ENCODE results near the gene MEG3.

Gene MEG3

GRCh38 chr14:100890061-100890850, 64.3 kb downstream of the MEG3 start:
- DNase-seq (ENCODE audit: extremely low spot score, insufficient read length, low read depth) = no peak
- no peak for FAIRE-seq

DNA sequence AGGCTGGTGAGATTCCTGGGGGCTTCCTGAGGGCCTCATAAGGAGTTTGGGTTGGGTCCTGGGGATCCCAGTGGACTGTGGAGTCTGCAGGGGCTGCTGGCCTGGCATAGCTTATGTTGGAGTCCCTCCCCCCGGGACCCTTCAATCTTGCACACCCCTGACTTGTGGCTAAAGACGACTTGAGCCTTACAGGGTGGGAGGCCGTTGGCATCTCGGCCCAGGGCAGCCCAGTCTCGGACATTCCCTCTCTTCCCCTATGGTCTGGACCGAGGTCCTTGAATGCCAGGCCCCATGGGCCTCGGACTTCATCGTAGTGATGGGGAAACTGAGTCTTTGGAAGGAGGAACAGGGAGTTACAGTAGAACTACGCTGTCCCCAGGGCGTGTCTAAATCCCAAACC, 65.1 kb downstream of the MEG3 start:
- FAIRE-seq (no peak), DNase-seq (ENCODE audit: extremely low spot score, insufficient read length, low read depth) (no peak)

DNA sequence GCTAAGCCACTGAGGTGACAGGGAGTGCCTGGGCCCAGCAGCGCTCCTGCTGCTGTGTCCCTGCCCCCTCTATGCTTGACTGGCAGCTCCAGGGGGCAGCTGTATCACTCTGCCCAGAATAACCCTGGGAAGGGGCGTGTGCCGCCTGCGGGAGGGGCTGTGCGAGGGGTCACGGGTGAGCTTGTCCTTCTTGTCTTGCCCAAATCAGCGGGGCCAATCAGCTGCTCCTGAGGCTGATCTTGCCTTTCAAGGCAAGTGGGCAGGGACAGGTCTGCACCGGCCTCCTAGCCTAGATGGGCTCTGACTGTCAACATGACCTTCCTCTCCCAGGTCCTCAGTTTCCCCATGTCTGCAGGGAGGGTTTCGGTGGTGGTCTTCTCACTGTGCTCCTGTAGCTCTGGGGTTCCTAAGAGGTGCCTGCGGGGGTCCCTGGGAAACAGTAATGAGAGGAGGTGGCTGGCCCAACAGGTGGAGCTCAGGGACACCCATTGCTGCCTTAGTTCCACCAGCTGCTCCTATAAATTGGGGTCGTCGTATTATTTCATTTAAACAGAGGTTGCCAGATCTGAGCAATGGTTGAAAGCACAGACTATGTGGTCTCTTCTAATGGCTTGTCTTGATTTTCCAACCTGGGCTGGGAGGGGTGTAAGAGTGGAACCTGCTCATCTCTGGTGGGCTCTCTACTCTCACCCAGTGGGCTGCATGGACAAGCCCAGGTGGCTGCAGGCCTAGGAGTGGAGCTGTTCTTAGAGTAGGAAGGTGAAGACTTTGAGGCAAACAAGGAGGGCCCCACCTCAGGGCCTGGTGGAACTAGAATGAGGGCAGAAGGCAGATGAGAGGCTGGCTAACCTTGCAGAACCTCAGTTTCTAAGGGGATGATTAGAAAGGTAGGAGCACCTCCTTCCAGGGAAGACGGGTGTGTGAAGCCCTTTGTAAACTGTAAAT, 65.9 kb downstream of the MEG3 start:
- FAIRE-seq = no peak
- DNase-seq (ENCODE audit: extremely low spot score, insufficient read length, low read depth) = no peak

DNA sequence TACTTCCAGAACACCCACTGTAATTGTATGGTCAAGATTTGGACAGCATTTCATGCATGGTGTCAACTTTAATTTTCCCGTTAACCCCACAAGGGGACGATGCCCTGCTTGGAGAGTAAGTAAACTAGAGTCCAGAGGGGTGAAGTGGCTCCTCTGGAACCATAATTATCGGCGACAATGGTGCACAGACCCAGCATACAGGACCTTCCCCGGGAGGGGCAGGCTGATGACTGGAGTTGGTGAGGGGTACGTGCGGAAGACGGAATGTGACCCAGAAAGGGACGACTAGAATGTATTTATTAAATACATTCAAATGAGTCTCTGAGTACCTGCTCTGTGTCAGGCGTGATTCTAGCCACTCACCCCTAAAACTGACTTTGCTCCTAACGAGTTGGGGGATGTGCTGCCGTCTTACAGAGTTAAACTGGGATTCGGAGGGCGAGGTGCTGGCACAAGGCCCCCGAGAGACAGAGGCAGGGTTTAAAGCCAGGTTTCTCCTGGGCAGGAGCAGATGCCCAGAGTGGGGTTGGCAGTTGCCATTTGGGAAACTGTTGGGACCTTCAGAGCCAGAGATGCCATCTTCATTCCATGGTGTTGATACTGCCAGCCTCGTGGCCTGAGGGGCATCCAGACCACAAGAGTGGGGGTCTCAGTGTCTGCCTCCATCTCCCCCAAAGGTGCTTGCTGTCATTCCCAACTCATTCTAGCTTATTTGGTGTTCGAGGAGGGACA, 66.7 kb downstream of the MEG3 start:
- FAIRE-seq (no peak), DNase-seq (ENCODE audit: extremely low spot score, insufficient read length, low read depth) (no peak)

- no peak for DNase-seq (ENCODE audit: extremely low spot score, insufficient read length, low read depth)
- no peak for FAIRE-seq
Observed at GRCh38 chr14:100893228-100893601, 67.3 kb downstream of the MEG3 start.

- no peak for DNase-seq (ENCODE audit: extremely low spot score, insufficient read length, low read depth)
- no peak for FAIRE-seq
Observed at GRCh38 chr14:100893760-100894159, 67.8 kb downstream of the MEG3 start.

DNA sequence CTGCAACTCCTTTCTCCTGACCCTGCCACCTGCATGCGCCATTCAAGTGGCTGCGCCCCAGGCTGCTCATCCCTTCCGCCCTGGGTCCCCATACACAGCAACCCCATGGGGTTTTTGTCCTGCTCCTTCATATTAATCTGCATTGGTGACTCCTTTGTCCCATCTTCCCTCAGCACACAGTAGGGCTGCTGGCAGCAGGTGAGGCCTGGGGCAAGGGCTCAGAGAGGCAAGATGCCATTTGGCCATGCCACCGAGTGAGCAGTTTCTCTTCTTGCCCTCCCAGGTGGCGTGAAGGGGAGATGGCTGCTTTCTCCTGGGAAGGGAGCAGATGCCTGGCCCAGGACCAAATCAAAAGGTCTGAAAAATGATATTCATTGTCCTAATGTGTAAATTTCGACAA, 68.5 kb downstream of the MEG3 start:
- FAIRE-seq (no peak), DNase-seq (ENCODE audit: extremely low spot score, insufficient read length, low read depth) (no peak)

DNA sequence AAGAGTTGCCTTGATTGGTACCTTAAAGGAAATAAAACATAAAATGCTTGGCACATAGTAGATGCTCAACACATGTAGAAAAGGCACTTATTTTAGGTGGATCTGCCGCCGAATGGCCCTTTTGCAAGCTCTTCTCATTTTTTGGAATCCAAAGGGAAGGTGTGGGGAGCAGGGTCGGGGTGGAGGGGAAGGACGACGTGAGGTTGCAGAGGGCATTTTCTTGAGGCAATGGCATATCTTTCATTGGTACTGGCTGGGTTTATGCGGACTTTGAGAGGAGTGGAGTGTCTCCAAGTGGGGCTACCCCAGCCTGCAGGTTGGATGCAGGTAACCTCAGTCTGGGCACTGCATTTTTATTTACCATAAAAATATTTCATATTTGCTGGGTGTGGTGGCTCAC, 69.5 kb downstream of the MEG3 start:
- no peak for DNase-seq (ENCODE audit: extremely low spot score, insufficient read length, low read depth)
- FAIRE-seq = no peak

- DNase-seq (ENCODE audit: extremely low spot score, insufficient read length, low read depth) (no peak), FAIRE-seq (no peak)
Observed at GRCh38 chr14:100896369-100897060, 70.6 kb downstream of the MEG3 start.

DNA sequence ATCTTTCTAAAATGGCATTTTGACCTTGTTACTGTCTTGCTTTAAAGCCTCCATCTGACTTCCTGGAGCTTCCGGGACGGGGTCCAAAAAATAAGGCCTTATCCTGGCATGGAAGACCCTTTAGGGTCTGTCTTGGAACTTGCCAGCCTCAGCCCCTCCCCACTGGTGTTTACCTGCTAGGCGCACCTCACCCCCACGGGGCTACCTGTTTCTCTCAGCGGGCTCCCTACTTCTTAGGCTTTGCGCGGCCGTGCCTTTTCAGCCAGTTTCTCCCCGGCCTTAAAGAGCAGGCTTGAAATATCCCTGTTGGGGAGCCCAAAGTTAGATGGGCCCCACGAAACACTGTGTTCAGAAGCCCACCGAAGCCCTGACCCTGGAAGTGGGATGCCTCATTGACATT, 72.5 kb downstream of the MEG3 start:
- DNase-seq (ENCODE audit: extremely low spot score, insufficient read length, low read depth) (no peak), FAIRE-seq (no peak)

DNA sequence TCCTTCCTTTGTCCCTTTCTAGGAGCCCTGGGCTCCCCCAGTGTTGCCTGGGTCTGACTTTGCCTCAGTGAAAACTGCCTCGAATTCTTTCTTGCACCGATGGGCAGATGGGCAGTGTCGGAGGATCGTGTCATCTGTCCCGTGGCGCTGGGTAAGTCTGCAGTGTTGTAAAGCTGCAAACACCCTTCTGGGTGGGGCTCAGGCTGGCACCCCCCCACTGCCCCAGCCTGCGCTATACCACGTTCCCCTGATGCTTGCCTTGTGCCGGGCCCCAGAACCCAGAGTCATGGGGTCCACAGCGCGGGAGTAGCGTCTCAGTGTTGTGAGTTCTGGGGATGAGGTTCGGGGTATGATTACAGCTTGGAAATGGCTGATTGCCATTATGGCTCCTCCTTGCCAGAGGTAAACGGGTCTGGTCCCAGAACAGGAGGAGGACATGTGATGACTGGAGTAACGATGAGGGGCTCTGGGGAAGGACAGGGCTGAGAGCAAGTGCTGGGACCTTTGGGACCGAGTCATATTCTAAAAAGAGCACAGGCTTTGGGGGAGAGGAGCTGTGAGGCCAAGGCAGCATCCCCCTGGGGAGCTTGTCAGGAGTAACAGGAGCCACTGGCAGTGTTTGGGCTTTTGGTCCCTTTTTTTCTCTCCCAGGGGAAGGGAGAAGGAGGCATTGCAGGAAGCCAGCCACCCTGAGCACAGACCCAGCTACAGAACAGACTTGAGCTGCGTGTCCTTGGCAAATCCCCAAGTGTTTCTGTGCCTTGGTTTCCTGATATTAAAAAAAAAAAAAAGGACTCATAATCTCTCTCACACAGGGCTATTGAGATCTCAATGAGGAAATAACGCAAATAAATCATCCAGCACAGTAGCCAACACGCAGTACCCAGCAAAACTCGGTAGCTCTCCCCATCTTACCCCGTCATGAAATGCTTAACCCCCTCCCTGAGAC, 73.3 kb downstream of the MEG3 start:
- no peak for FAIRE-seq
- DNase-seq (ENCODE audit: extremely low spot score, insufficient read length, low read depth) = no peak

GRCh38 chr14:100899884-100900771, 74.2 kb downstream of the MEG3 start:
- DNase-seq (ENCODE audit: extremely low spot score, insufficient read length, low read depth) = no peak
- FAIRE-seq = no peak

DNA sequence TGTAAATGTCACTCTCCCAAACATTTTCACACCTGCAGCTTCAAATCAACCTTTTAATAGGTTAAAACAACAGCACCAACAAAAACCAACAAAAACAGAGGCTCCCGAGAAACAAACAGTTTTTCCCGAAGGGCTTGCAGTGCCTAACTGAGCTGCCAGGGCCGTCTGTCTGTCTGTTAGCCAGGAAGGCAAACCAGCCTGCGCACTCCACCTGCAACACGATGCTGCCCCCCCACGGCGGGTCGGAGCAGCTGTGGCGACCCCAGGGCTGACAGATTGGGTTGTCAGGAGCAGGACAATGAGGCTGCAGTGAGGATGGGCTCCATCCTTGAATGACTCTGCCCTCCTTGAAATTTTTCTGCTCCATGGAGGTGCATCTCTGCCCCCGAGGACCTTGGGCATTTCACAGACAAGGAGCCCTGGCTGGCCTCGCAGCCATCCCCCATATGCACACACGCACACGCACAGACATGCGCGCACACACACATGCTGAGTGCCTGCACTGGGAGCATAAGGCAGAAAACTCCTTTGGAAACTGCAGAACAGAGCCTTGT, 75.0 kb downstream of the MEG3 start:
- FAIRE-seq = no peak
- no peak for DNase-seq (ENCODE audit: extremely low spot score, insufficient read length, low read depth)

GRCh38 chr14:100901391-100902183, 75.7 kb downstream of the MEG3 start:
- FAIRE-seq = no peak
- no peak for DNase-seq (ENCODE audit: extremely low spot score, insufficient read length, low read depth)

DNA sequence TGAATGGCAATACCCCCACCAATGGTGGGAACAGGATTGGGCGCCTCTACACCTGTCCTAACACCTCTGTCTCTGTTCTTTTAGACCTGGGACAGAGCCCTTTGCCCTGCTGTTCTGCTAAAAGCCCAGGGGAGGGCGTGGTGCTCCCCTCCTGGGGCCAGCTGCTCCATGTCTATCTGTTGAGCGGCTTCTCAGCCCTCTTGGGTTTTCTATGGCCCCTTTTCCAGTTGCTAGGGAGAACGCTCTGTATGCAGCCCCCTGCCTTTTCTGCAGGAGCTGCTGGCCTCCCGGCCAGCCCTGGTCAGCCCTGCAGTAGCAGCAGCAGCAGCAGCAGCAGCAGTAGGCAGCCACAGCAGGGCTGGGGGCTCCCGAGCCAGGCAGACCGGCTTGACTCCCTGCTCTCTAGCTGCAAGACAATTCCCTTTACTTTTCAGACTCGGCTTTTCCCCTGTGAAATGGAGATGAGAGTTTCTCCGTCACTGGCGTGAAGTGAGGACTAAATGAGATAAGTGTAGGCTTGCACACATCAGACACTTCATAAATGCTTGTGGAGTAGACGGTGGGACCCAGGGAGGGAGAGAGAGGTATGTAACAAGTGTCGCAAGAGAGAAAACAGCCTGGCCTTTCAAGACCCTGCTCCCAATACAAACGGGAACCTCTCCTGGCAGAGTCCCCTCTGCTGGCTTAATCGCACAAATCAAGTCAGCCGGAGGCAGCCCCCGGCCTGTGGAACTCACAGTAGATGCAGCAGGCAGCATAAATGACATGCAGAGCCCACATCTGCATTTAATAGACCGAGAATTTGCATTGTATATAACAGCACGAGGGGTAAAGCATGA, 76.6 kb downstream of the MEG3 start:
- no peak for DNase-seq (ENCODE audit: extremely low spot score, insufficient read length, low read depth)
- no peak for FAIRE-seq

GRCh38 chr14:100903134-100903468, 77.2 kb downstream of the MEG3 start:
- FAIRE-seq = no peak
- no peak for DNase-seq (ENCODE audit: extremely low spot score, insufficient read length, low read depth)

Measured in GM18507 (cell line).